Right lobe of liver (tissue), 6 donors: Measurements from ENCODE around the gene MFAP2. TPM values are rescaled to one million over a fixed set of nuclear protein-coding genes. Genes with fewer than 3 reads are reported as not detected.

ENCODE experiments used
- ATAC-seq, 4 donors: fragments of 200-7000 bp; cut with Tn5 transposase; one replicate each; pipeline ENCODE4 v1.9.1; 2020; ENCODE audit warnings: mild to moderate bottlenecking in 4 of 4, moderate library complexity in 4 of 4
- DNase-seq, 3 donors: peaks; one replicate each; pipeline ENCODE4 v3.0.0-alpha.2; 2020
- H3K27ac ChIP-seq, 3 donors: fragments of 200-600 bp; one replicate each; pipeline ENCODE4 v1.8.0; 2022
- H3K27me3 ChIP-seq, 2 donors: fragments of 200-600 bp; one replicate each; pipeline ENCODE4 v1.8.0; 2022
- H3K36me3 ChIP-seq, 4 donors: fragments of 200-600 bp; sonication (generic) in 1 of 4; one replicate each; pipeline versions ENCODE4 v1.5.1 to v1.8.0; 2017 to 2022; ENCODE audit warnings: control low read depth in 1 of 4
- H3K4me1 ChIP-seq, 4 donors: fragments of 200-600 bp; sonication (generic) in 1 of 4; one replicate each; pipeline versions ENCODE4 v1.5.1 to v1.8.0; 2017 to 2022; ENCODE audit warnings: control low read depth in 1 of 4
- H3K4me3 ChIP-seq, 3 donors: fragments of 200-600 bp; one replicate each; pipeline ENCODE4 v1.8.0; 2022
- H3K9me3 ChIP-seq, 4 donors: fragments of 200-600 bp; sonication (generic) in 1 of 4; one replicate each; pipeline versions ENCODE4 v1.5.1 to v1.8.0; 2017 to 2022; ENCODE audit warnings: control low read depth in 1 of 4
- POLR2A ChIP-seq: fragments of 450-650 bp; IDR thresholded peaks from one replicate; pipeline ENCODE4 v1.6.1; 2017; ENCODE audit warnings: antibody characterized with exemption, mild to moderate bottlenecking
- WGBS: methylation state at CpG from one replicate; pipeline ENCODE4 v1.1.6; 2018; ENCODE audit warnings: low coverage, low lambda C conversion rate; ENCODE audit not compliant: insufficient coverage; ENCODE audit errors: missing lambda C conversion rate; 5-methylcytosine and 5-hydroxymethylcytosine counted together
- intact Hi-C, 2 donors: fragments of 100-400 bp; cut with DNase I; formaldehyde crosslinking; loops; one replicate each; pipeline versions ENCODE4 v1.11.2 to v1.14.1; 2022
- total RNA-seq, 6 experiments: library from RNA; depleted of rRNA in 2 of 6; stranded (reverse); fragments of >200 nt in 2 of 6; fragmentation: NEBNext Ultra II Directional in 3 of 6; extraction: Animal tissue kit (Norgen Biotek cat#: 25700) in 3 of 6; gene quantifications; one replicate each; pipeline versions ENCODE4 v1.1.0 to v1.2.4, GENCODE V29; 2016 to 2023
- TF ChIP-seq, protein P1 (sequence below), 4 donors: fragments of 200-600 bp in 3 of 4; fragments of 450-650 bp in 1 of 4; IDR thresholded peaks; one replicate each; pipeline versions ENCODE4 v1.5.1 to v1.8.0; 2016 to 2022; ENCODE audit warnings: antibody characterized with exemption in 4 of 4, mild to moderate bottlenecking in 2 of 4
- donor health status: DM: no; HTN: yes; CAD: no.
- donor health status: DM: no; HTN: no; CAD: no.
- donor health status: DM: no; HTN: no; CAD: no.
- donor health status: DM: no; HTN: yes; CAD: no.
- donor health status: DM: no; HTN: yes; CAD: no.

MFAP2 gene
- total RNA-seq, 6 experiments from 2014 or later = 0.35 to 1.3 (median 1.2) TPM; not detected in 3

DNA sequence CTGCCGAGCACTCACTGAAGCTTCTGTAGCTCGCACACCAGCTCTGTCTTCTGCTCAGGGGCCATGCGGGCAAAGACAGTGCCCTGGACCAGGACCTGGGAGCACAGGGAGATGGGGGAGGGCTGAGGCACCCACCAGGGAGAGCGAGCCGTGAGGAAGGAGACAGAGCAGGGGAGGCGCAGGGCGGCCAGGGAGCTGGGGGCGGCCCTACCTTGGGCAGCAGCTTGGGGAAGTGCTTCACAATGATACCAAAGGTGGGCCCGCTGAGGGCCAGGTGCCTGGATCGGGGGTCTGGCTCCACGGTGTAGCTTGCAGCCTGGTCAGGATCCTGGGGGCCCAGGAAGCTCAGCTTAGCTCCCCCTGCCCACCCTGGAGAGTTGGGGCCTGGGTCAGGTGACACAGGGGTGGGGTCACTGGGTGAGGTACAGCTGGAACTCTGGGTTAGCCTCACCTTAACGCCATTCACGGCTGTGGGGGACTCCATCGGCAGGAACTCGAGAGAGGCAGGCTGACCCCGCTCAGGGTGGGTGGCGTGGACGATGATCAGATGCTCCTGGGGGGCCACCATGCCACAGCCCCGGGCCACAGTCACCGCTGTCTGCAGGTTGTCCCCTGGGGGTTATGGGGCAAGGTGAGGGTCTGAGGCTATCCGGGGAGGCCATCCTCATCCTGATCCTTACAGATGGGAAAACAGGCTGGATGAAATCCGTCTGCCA is 9.4 kb upstream of the MFAP2 start:
- H3K4me3 ChIP-seq = no peak overlapping the region
- peaks cover 0 to 2% (median 0%) of the 10 kb centered on the region in 4 donors for H3K36me3 ChIP-seq
- WGBS = 95% methylated on average over 8 of the region's 22 CpGs
- no peak overlapping the region for H3K27ac ChIP-seq
- no peak for ATAC-seq
- H3K9me3 ChIP-seq = no peaks in the 10 kb centered on the region
- TF ChIP-seq, protein P1, sequence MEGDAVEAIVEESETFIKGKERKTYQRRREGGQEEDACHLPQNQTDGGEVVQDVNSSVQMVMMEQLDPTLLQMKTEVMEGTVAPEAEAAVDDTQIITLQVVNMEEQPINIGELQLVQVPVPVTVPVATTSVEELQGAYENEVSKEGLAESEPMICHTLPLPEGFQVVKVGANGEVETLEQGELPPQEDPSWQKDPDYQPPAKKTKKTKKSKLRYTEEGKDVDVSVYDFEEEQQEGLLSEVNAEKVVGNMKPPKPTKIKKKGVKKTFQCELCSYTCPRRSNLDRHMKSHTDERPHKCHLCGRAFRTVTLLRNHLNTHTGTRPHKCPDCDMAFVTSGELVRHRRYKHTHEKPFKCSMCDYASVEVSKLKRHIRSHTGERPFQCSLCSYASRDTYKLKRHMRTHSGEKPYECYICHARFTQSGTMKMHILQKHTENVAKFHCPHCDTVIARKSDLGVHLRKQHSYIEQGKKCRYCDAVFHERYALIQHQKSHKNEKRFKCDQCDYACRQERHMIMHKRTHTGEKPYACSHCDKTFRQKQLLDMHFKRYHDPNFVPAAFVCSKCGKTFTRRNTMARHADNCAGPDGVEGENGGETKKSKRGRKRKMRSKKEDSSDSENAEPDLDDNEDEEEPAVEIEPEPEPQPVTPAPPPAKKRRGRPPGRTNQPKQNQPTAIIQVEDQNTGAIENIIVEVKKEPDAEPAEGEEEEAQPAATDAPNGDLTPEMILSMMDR (IDR thresholded peaks at IDR 0.05) = no peak
- TF ChIP-seq POLR2A = no peak
- H3K4me1 ChIP-seq = no peaks in the 10 kb centered on the region
- intact Hi-C loops = no loop called here
- DNase-seq = no peak
- H3K27me3 ChIP-seq = no peaks in the 10 kb centered on the region

DNA sequence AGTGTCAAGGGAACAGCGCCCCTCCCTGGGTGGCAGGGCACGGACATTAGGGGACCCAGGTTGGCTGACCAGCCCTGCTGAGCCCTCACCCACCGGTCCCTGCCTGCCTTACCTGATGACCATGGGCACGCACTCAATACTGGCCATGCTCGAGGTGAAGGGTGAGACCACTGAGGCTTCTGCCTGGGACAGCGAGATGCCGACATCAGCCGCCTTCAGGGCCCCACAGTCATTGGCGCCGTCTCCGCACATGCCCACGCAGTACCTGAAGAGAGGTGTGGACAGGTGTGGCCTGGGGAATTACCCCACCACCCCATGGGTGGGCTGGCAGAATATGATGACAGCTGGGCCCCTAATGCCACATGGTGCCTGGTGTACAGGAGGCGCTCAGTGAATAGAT is 7.8 kb upstream of the MFAP2 start:
- Histone ChIP-seq H3K27me3 (no peaks in the 10 kb centered on the region), H3K27ac (no peak overlapping the region), H3K4me3 (no peak overlapping the region), H3K4me1 (no peaks in the 10 kb centered on the region), H3K36me3 (peaks cover 0 to 2% (median 0%) of the 10 kb centered on the region in 4 donors), H3K9me3 (no peaks in the 10 kb centered on the region)
- no peak for ATAC-seq
- intact Hi-C loops = no loop called here
- no peak for DNase-seq
- 95% methylated on average over 3 of the region's 13 CpGs for WGBS
- TF ChIP-seq POLR2A = no peak

DNA sequence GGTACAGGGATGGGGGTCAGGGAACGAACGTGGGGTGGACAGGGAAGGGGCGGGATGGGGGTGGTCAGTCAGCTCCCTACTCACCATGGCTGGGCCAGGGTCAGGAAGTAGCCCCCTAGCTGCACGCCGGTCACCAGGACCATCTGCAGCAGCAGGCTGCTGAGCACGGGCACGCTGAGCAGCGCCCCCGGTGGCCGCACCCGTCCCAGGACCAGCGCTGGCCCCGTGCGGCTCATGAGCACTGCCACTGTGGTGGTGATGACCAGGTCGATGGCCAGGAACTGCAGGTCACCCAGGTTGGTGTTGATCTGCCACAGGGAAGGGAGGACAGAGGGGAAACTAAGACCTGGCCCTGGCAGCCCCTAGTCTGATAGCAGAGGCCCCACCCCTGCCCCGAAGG is 6.5 kb upstream of the MFAP2 start:
- TF ChIP-seq POLR2A = no peak
- TF ChIP-seq, protein P1 (IDR thresholded peaks at IDR 0.05) = peak in 1 of 4 donors; percentile 10
- ATAC-seq = peak in 1 of 4 donors; percentile 12
- Histone ChIP-seq H3K4me3 (no peak overlapping the region), H3K27me3 (no peaks in the 10 kb centered on the region), H3K4me1 (no peaks in the 10 kb centered on the region), H3K9me3 (no peaks in the 10 kb centered on the region), H3K36me3 (peaks cover 0 to 2% (median 0%) of the 10 kb centered on the region in 4 donors), H3K27ac (no peak overlapping the region)
- no CpG with 5 or more reads among the region's 16 CpGs for WGBS
- intact Hi-C loops = no loop called here
- DNase-seq = no peak

DNA sequence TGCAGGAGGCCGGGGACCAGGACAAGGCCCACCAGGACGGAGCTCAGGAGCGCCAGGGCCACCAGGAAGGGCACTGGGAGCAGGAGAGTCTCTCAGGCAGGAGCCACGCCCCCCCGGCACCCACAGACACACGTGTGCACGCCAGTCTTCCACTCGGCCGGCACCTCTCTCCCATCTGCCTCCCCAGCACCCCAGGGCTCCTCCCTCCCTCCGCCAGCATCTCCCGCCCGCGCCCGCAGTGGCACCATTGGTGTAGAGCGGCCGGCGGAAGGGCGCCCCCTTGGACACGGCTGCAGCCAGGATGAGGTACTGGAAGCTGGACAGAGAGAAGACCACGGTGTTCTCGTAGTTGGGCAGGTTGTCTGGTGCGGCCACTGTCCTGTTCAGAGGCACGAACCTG is 6.1 kb upstream of the MFAP2 start:
- no peaks in the 10 kb centered on the region for H3K27me3 ChIP-seq
- no peak overlapping the region for H3K4me3 ChIP-seq
- H3K4me1 ChIP-seq = no peaks in the 10 kb centered on the region
- TF ChIP-seq POLR2A = no peak
- TF ChIP-seq, protein P1 (IDR thresholded peaks at IDR 0.05) = no peak
- DNase-seq = no peak
- H3K36me3 ChIP-seq = peaks cover 0 to 2% (median 0%) of the 10 kb centered on the region in 4 donors
- H3K9me3 ChIP-seq = no peaks in the 10 kb centered on the region
- no peak for ATAC-seq
- WGBS = 89% methylated on average over 8 of the region's 23 CpGs
- H3K27ac ChIP-seq = no peak overlapping the region
- intact Hi-C loops = no loop called here

DNA sequence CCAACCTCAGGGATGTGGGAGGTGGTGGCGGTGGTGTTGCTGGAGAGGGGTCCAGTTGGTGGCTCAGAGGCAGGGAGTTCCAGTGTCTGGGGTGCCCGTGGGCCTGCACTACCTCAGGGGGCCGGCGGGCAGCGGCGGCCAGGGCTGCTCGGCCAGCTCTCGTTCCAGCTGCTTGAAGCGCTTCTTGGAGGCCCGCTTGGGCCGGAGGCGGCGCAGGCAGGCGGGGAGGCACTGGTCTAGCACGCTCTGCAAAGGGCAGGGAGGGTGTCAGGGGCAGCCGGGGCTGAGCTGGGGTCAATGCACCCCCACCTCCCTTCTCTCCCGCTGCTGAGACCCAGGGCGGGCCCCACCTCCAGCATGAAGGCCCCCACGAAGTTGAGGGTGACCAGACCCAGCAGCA is 5.7 kb upstream of the MFAP2 start:
- 100% methylated on average over 6 of the region's 19 CpGs for WGBS
- H3K36me3 ChIP-seq = peaks cover 0 to 2% (median 0%) of the 10 kb centered on the region in 4 donors

More for the DNA sequence above, 5.7 kb upstream of the MFAP2 start:
- no peak overlapping the region for H3K27ac ChIP-seq
- H3K4me3 ChIP-seq = no peak overlapping the region
- H3K4me1 ChIP-seq = no peaks in the 10 kb centered on the region
- H3K27me3 ChIP-seq = no peaks in the 10 kb centered on the region
- intact Hi-C loops = no loop called here
- DNase-seq (no peak), ATAC-seq (no peak)
- H3K9me3 ChIP-seq = no peaks in the 10 kb centered on the region
- TF ChIP-seq, protein P1 (IDR thresholded peaks at IDR 0.05) = no peak
- TF ChIP-seq POLR2A = no peak
